Heart left ventricle (tissue), 13 donors: ENCODE data around the gene GPR137.

ENCODE experiments used
- POLR2A ChIP-seq, 2 donors: fragments of 450-650 bp; IDR thresholded peaks; one replicate each; pipeline ENCODE4 v1.6.1; 2017; ENCODE audit warnings: antibody characterized with exemption in 2 of 2, mild to moderate bottlenecking in 2 of 2, moderate library complexity in 2 of 2
- TF ChIP-seq, protein P1 (sequence below), 12 donors: fragments of 200-600 bp; sonication (generic) in 4 of 12; IDR thresholded peaks; one replicate each; pipeline versions ENCODE4 v1.5.0 to v1.8.0; 2018 to 2022; ENCODE audit warnings: antibody characterized with exemption in 12 of 12, mild to moderate bottlenecking in 5 of 12
- donor health status: ischemic (EF 13 %, LVEDD 7.1; RV severe dilation, severe dysfunction).
- donor health status: DM: no; HTN: yes; CAD: no.
- donor health status: DM: no; HTN: no; CAD: no.
- donor health status: ischemic (EF 25% LVEDD 6.9; RV normal size, moderate dysfunction).
- donor health status: ischemic (EF 25% LVEDD 5.7; RV mildly dilated, moderate dysfunction).
- donor health status: ischemic (EF 35%, LVEDD 5.7; RV mildly dilated, moderate dysfunction).
- donor health status: nonischemic (EF 11% LVEDD 7.7; RV severe dilation, severe dysfunction).
- donor health status: DM: yes; HTN: yes; CAD: no.
- donor health status: PGD.
- donor health status: ischemic (EF 29% LVEDD 5.4; RV normal size, mild dysfunction).
- donor health status: nonischemic (EF 23%, LVEDD 6.1; RV moderate dilation, normal function).

DNA sequence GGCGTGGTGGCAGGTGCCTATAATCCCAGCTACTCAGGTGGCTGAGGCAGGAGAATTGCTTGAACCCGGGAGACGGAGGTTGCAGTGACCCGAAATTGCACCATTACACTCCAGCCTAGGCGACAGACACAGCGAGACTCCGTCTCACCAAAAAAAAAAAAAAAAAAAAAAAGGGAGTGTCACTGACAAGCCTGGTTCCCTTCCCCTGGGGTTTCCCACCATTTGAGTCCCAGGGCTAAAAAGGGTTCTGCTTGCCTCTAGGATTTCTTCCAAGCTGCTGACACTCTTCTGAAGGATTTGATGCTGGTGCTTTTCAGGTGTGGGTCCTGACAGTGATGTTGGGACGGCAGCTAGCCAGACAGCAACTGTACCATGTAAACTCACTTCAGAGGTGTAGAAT lies 53.1 kb downstream of the GPR137 start:
- TF ChIP-seq, protein P1, sequence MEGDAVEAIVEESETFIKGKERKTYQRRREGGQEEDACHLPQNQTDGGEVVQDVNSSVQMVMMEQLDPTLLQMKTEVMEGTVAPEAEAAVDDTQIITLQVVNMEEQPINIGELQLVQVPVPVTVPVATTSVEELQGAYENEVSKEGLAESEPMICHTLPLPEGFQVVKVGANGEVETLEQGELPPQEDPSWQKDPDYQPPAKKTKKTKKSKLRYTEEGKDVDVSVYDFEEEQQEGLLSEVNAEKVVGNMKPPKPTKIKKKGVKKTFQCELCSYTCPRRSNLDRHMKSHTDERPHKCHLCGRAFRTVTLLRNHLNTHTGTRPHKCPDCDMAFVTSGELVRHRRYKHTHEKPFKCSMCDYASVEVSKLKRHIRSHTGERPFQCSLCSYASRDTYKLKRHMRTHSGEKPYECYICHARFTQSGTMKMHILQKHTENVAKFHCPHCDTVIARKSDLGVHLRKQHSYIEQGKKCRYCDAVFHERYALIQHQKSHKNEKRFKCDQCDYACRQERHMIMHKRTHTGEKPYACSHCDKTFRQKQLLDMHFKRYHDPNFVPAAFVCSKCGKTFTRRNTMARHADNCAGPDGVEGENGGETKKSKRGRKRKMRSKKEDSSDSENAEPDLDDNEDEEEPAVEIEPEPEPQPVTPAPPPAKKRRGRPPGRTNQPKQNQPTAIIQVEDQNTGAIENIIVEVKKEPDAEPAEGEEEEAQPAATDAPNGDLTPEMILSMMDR (IDR thresholded peaks at IDR 0.05), result no peak
- TF ChIP-seq POLR2A (IDR thresholded peaks at IDR 0.05), result no peak
